Endodermal cell (in vitro differentiated cells): Measurements from ENCODE around the gene DLGAP1. TPM values are rescaled to one million over a fixed set of nuclear protein-coding genes. Genes with fewer than 3 reads are reported as not detected.

Experiments
- DNase-seq: peaks from one replicate; pipeline ENCODE4 v3.0.0-alpha.2; 2017
- H3K27ac ChIP-seq: 2 replicates; pipeline ENCODE4 v1.5.1; 2013; ENCODE audit warnings: mild to moderate bottlenecking, low read depth, low read length, moderate library complexity
- H3K27me3 ChIP-seq: 2 replicates; pipeline ENCODE4 v1.6.1; 2013; ENCODE audit warnings: mild to moderate bottlenecking, low read length, moderate library complexity; ENCODE audit not compliant: insufficient read depth, control insufficient read depth, poor library complexity, severe bottlenecking
- H3K36me3 ChIP-seq: 2 replicates; pipeline ENCODE4 v1.7.0; 2013; ENCODE audit warnings: mild to moderate bottlenecking, low read length, moderate library complexity; ENCODE audit not compliant: control insufficient read depth, insufficient read depth
- H3K4me1 ChIP-seq: one replicate; pipeline ENCODE4 v1.7.0; 2013; ENCODE audit warnings: low read length; ENCODE audit not compliant: control insufficient read depth, insufficient read depth
- H3K4me3 ChIP-seq: 2 replicates; pipeline ENCODE4 v1.5.1; 2013; ENCODE audit warnings: mild to moderate bottlenecking, low read length, moderate library complexity
- H3K9ac ChIP-seq: 2 replicates; pipeline ENCODE4 v1.6.1; 2013; ENCODE audit warnings: mild to moderate bottlenecking, low read length, moderate library complexity; ENCODE audit not compliant: poor library complexity, severe bottlenecking; ENCODE audit errors: extremely low read depth
- H3K9me3 ChIP-seq: 2 replicates; pipeline ENCODE4 v1.6.1; 2013; ENCODE audit warnings: mild to moderate bottlenecking, low read length, moderate library complexity; ENCODE audit not compliant: control insufficient read depth
- H3K27ac Mint-ChIP-seq: 2 replicates; pipeline ENCODE4 v1.8.0; 2020; ENCODE audit warnings: mixed read lengths
- H3K27me3 Mint-ChIP-seq: 2 replicates; pipeline ENCODE4 v1.8.0; 2021; ENCODE audit warnings: mild to moderate bottlenecking, mixed read lengths; ENCODE audit not compliant: insufficient read depth
- H3K36me3 Mint-ChIP-seq: 2 replicates; pipeline ENCODE4 v1.8.0; 2020; ENCODE audit warnings: low read depth, mixed read lengths
- H3K4me1 Mint-ChIP-seq: 2 replicates; pipeline ENCODE4 v1.8.0; 2020; ENCODE audit warnings: mixed read lengths
- H3K4me3 Mint-ChIP-seq: 2 replicates; pipeline ENCODE4 v1.8.0; 2020; ENCODE audit warnings: mild to moderate bottlenecking, moderate library complexity, mixed read lengths
- H3K9me3 Mint-ChIP-seq: 2 replicates; pipeline ENCODE4 v1.8.0; 2020; ENCODE audit warnings: mild to moderate bottlenecking, mixed read lengths
- CTCF ChIP-seq: fragments of 200-600 bp; sonication (generic); conservative IDR thresholded peaks from 2 replicates; pipeline ENCODE4 v1.5.0; 2021; ENCODE audit warnings: antibody characterized with exemption, mild to moderate bottlenecking
- WGBS, 2 experiments: methylation state at CpG; one replicate each; pipeline versions ENCODE4 v1.1.5 to v1.1.7; 2013; ENCODE audit warnings: missing lambda C conversion rate in 2 of 2, mixed read lengths in 1 of 2; ENCODE audit not compliant: insufficient coverage in 1 of 2, insufficient read length in 1 of 2; 5-methylcytosine and 5-hydroxymethylcytosine counted together
- total RNA-seq, 2 donors: library from RNA; stranded (reverse); fragmentation: NEBNext Ultra II Directional in 1 of 2; extraction: Animal tissue kit (Norgen Biotek cat#: 25700) in 1 of 2; gene quantifications; 2 replicates in 1 of 2; 3 replicates in 1 of 2; pipeline ENCODE4 v1.2.1, GENCODE V29; 2021

Gene DLGAP1
- total RNA-seq, 2 donors from 2014 or later: 11.5 to 21.5 TPM

- peaks cover 1% of the 10 kb centered on the region for H3K27me3 Mint-ChIP-seq
- Histone ChIP-seq H3K9ac (no peak overlapping the region), H3K9me3 (no peaks in the 10 kb centered on the region), H3K4me1 (no peaks in the 10 kb centered on the region), H3K27ac (no peak overlapping the region), H3K27me3 (no peaks in the 10 kb centered on the region), H3K4me3 (no peak overlapping the region), H3K36me3 (peaks cover 2% of the 10 kb centered on the region)
- 61 to 69% methylated on average over 2 to 3 of the region's 4 CpGs for WGBS, 2 experiments
- no peaks in the 10 kb centered on the region for H3K36me3 Mint-ChIP-seq
- TF ChIP-seq CTCF: peak; percentile 90
- H3K4me3 Mint-ChIP-seq: no peak overlapping the region
- DNase-seq: no peak
- no peak overlapping the region for H3K27ac Mint-ChIP-seq
- peaks cover 9% of the 10 kb centered on the region for H3K4me1 Mint-ChIP-seq
- H3K9me3 Mint-ChIP-seq: no peaks in the 10 kb centered on the region
Observed at GRCh38 chr18:3998698-3999333, 456.3 kb downstream of the DLGAP1 start.

GRCh38 chr18:3995476-3996102, 459.5 kb downstream of the DLGAP1 start:
- peak; percentile 92 for TF ChIP-seq CTCF
- H3K27ac Mint-ChIP-seq: no peak overlapping the region
- H3K9me3 Mint-ChIP-seq: no peaks in the 10 kb centered on the region
- 17 to 39% methylated on average over 4 to 6 of the region's 8 CpGs for WGBS, 2 experiments
- H3K4me3 Mint-ChIP-seq: no peak overlapping the region
- peak; percentile 78 for DNase-seq
- H3K4me1 Mint-ChIP-seq: peaks cover 9% of the 10 kb centered on the region
- H3K27me3 Mint-ChIP-seq: peaks cover 1% of the 10 kb centered on the region
- no peak overlapping the region for H3K4me3 ChIP-seq
- no peak overlapping the region for H3K9ac ChIP-seq
- no peaks in the 10 kb centered on the region for H3K36me3 Mint-ChIP-seq
- H3K36me3 ChIP-seq: no peaks in the 10 kb centered on the region
- H3K4me1 ChIP-seq: no peaks in the 10 kb centered on the region
- no peaks in the 10 kb centered on the region for H3K27me3 ChIP-seq
- no peaks in the 10 kb centered on the region for H3K9me3 ChIP-seq
- H3K27ac ChIP-seq: no peak overlapping the region

- Mint-ChIP-seq H3K27ac (no peak overlapping the region), H3K4me1 (peaks cover 9% of the 10 kb centered on the region), H3K4me3 (no peak overlapping the region), H3K36me3 (peaks cover 2% of the 10 kb centered on the region), H3K9me3 (no peaks in the 10 kb centered on the region), H3K27me3 (peaks cover 1% of the 10 kb centered on the region)
- H3K36me3 ChIP-seq: no peaks in the 10 kb centered on the region
- H3K4me3 ChIP-seq: no peak overlapping the region
- no peak overlapping the region for H3K27ac ChIP-seq
- H3K4me1 ChIP-seq: no peaks in the 10 kb centered on the region
- no peaks in the 10 kb centered on the region for H3K27me3 ChIP-seq
- WGBS, 2 experiments: 86 to 92% methylated on average over 3 to 9 of the region's 9 CpGs
- no peak for DNase-seq
- TF ChIP-seq CTCF: no peak
- no peaks in the 10 kb centered on the region for H3K9me3 ChIP-seq
- H3K9ac ChIP-seq: no peak overlapping the region
Observed at GRCh38 chr18:3993941-3994687, 461.0 kb downstream of the DLGAP1 start.
